Suprapubic skin (tissue), 3 donors: ENCODE data around the gene CEP135.

Source experiments
- CTCF ChIP-seq, 2 donors: fragments of 200-600 bp in 1 of 2; fragments of 450-650 bp in 1 of 2; sonication (generic) in 1 of 2; IDR thresholded peaks; one replicate each; pipeline ENCODE4 v1.5.1; 2016 to 2019; ENCODE audit warnings: antibody characterized with exemption in 2 of 2, mild to moderate bottlenecking in 1 of 2, moderate library complexity in 1 of 2
- POLR2A ChIP-seq, 2 donors: fragments of 450-650 bp; IDR thresholded peaks; one replicate each; pipeline ENCODE4 v1.6.1; 2017; ENCODE audit warnings: antibody characterized with exemption in 2 of 2, mild to moderate bottlenecking in 2 of 2, moderate library complexity in 2 of 2

- no peak for TF ChIP-seq CTCF (IDR thresholded peaks at IDR 0.05)
- TF ChIP-seq POLR2A (IDR thresholded peaks at IDR 0.05) = no peak
Observed at GRCh38 chr4:56082829-56083228, 134.1 kb downstream of the CEP135 start.
